Smooth muscle cell of the brain vasculature (primary cell): ENCODE measurements around the gene TLR8.
"Not testable (repeated sequence)": the region's sequence is repeated elsewhere in the genome, so short reads cannot be mapped to it uniquely, and the experiment has no call there.

Source experiments
- DNase-seq: peaks from one replicate; pipeline ENCODE4 v3.0.0-alpha.2; 2012; ENCODE audit warnings: low read depth, low spot score

The TLR8 gene

GRCh38 chrX:12896935-12897334 is 9.5 kb upstream of the TLR8 start:
- no peak for DNase-seq

- no peak for DNase-seq
These were observed 8.3 kb upstream of the TLR8 start for GRCh38 chrX:12898073-12898472.

- DNase-seq: no peak
These were observed 6.9 kb upstream of the TLR8 start for GRCh38 chrX:12899506-12899905.

GRCh38 chrX:12901486-12901885 is 4.9 kb upstream of the TLR8 start:
- peak; percentile 15 for DNase-seq

- DNase-seq: no peak
These were observed 2.8 kb upstream of the TLR8 start for GRCh38 chrX:12903646-12904045.

GRCh38 chrX:12910423-12911121 is 4.2 kb downstream of the TLR8 start:
- DNase-seq: no peak

- no peak for DNase-seq
These were observed 4.7 kb downstream of the TLR8 start for GRCh38 chrX:12911122-12911470.

- DNase-seq: no peak
These were observed 6.5 kb downstream of the TLR8 start for GRCh38 chrX:12912791-12913482.

GRCh38 chrX:12917753-12918152 is 11.3 kb downstream of the TLR8 start:
- DNase-seq: no peak

- DNase-seq: no peak
These were observed 12.6 kb downstream of the TLR8 start for GRCh38 chrX:12919051-12919450.

GRCh38 chrX:12919620-12920019 is 13.2 kb downstream of the TLR8 start:
- no peak for DNase-seq

GRCh38 chrX:12920990-12921389 is 14.6 kb downstream of the TLR8 start:
- DNase-seq: no peak

GRCh38 chrX:12921886-12922598 is 15.6 kb downstream of the TLR8 start:
- DNase-seq: no peak

GRCh38 chrX:12922599-12922919 is 16.1 kb downstream of the TLR8 start:
- no peak for DNase-seq

- no peak for DNase-seq
These were observed 23.3 kb downstream of the TLR8 start for GRCh38 chrX:12929701-12930100.

- DNase-seq: no peak
These were observed 23.7 kb downstream of the TLR8 start for GRCh38 chrX:12930150-12930549.

GRCh38 chrX:12932244-12932643 is 25.8 kb downstream of the TLR8 start:
- DNase-seq: no peak

- DNase-seq: no peak
These were observed 28.4 kb downstream of the TLR8 start for GRCh38 chrX:12934850-12935249.

- no peak for DNase-seq
These were observed 30.5 kb downstream of the TLR8 start for GRCh38 chrX:12936947-12937346.

- DNase-seq: not testable (repeated sequence)
These were observed 34.1 kb downstream of the TLR8 start for GRCh38 chrX:12940471-12940870.

- DNase-seq: not testable (repeated sequence)
These were observed 37.2 kb downstream of the TLR8 start for GRCh38 chrX:12943592-12943991.

- DNase-seq: not testable (repeated sequence)
These were observed 38.0 kb downstream of the TLR8 start for GRCh38 chrX:12944452-12944851.

- DNase-seq: no peak
These were observed 39.1 kb downstream of the TLR8 start for GRCh38 chrX:12945494-12945893.
